ENCODE results near the gene CNN3.
"Not testable (repeated sequence)": the region's sequence is repeated elsewhere in the genome, so short reads cannot be mapped to it uniquely, and the experiment has no call there.

CNN3 gene

DNA sequence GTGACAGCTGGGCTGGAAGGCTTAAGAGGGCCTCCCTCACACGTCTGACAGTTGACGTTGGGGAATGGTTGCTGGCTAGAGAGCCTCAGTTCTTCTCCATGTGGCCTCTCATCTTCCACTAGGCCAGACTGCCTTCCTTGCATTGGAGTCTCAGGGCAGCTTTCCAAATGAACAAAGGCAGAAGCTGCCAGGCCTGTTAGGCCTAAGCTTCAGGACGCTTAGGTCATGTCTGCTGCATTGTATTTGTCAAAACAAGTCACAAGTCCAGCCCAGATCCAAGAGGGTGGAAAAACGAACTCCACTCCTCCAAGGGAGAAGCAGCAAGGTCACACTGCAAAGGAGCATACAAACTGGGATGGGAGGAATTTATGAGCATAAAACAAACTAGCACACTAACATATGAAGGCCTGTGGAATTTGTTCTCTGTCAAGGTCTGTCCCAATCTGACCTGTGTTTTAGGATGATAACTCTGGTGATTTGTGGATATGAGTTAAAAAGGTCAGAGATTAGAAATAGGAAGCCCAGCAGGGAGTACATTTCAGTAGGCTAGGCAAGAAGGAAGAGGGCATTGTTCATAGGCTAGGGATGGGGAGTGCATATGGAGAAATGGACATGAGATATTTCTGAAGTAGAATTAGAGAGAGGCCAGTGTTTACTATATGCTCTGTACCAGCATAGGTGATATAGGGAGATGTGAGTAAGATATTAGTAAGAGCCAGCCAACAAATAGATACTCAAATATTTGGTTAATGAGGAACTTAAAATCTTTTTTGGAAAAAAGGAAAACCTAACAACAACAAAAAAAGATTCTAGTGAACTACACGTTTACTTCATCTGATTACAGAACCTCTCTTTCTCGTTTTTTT, 29.1 kb upstream of the CNN3 start:
- H3K4me3 Mint-ChIP-seq = no peak overlapping the region
- H3K36me3 Mint-ChIP-seq (ENCODE audit: low read depth) = no peaks in the 10 kb centered on the region
- H3K27me3 Mint-ChIP-seq (ENCODE audit: low read depth) = no peaks in the 10 kb centered on the region
- no peaks in the 10 kb centered on the region for H3K4me1 Mint-ChIP-seq (ENCODE audit: low read depth)
- H3K9me3 Mint-ChIP-seq = no peaks in the 10 kb centered on the region
- no peak overlapping the region for H3K27ac Mint-ChIP-seq
- no peak for DNase-seq (ENCODE audit: low spot score)

DNA sequence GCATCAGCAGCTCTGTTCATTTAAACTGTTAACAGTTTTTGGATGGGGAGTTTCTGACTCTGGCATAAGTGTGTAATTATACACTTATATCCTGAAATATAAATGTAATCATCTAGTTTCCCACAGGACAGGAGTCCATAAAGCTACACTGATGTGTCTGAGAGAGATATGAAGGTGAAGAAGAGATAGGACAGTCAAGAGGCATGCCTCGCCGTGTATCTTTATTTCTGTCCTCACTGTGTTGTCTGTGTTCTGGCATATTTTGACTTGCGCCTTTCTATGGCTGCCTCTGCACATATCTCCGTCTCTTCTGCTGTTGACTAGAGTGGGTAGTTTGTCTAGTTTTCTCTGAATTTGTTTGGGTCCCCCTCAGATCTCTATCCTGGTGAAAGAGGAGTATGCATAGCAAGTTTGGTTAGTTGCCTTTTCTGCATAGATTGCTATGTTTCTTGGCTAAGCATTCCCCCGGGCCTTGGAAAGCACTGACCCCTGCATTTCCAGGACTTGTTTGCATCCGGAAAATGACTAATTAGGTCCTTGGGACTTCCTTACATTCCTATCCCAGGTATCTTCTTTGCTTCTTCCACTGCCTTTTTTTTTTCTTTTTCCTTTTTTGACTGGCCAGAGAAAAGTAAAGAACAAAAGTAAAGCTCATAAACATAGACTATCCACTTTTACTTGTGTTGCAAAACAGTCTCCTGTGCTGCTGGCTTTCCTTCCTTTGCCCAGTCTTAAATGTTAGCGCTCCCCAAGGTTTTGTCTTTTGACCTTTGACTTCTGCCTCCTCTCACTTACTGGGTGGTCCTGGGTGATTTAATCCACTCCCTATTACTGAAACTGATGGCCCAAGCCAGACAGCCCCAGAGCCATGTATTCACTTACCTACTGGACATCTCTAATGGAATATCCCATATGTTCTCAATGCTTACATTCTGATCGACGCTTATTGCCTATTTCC, 27.6 kb upstream of the CNN3 start:
- Mint-ChIP-seq H3K27ac (no peak overlapping the region), H3K4me3 (no peak overlapping the region), H3K4me1 (ENCODE audit: low read depth) (no peaks in the 10 kb centered on the region), H3K9me3 (no peaks in the 10 kb centered on the region), H3K27me3 (ENCODE audit: low read depth) (no peaks in the 10 kb centered on the region), H3K36me3 (ENCODE audit: low read depth) (no peaks in the 10 kb centered on the region)
- DNase-seq (ENCODE audit: low spot score) = no peak

DNA sequence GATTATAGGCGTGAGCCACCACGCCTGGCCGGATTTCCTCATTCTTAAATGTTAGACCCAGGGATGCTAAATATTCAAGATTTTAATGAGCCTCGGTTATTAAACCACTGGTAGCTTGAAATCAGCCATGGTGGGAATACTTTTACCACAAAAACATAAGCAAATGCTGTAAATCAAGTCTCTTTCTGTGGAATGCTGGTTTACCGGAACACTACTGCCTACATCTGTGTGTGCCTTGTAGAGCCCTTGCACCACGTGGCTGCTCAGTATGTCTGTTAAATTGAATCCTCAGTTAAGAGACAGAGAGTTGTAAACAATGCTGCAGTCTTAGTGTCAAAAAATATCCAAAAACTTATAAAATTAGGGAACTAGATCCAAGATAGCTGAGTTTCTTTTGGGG, 26.8 kb upstream of the CNN3 start:
- Mint-ChIP-seq H3K4me3 (no peak overlapping the region), H3K4me1 (ENCODE audit: low read depth) (no peaks in the 10 kb centered on the region), H3K27me3 (ENCODE audit: low read depth) (no peaks in the 10 kb centered on the region), H3K9me3 (no peaks in the 10 kb centered on the region), H3K36me3 (ENCODE audit: low read depth) (no peaks in the 10 kb centered on the region), H3K27ac (no peak overlapping the region)
- no peak for DNase-seq (ENCODE audit: low spot score)

DNA sequence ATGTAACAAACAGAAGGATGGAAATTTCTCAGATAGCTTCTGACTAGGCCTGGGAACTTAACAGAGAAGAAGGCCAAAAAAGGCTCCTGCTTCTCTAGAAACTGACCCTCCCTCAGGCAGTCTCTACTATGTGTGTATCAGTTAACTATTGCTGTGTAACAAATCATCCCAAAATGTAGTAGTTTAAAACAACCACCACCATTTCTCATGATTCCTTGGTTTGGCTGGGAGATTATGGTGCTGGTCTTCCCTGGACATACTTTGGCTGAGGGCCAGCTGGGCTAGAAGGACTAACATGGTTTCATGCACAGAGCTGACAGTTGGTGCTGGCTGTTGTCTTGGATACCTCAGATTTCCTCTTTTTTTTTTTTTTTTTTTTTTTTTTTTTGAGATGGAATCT, 26.2 kb upstream of the CNN3 start:
- Mint-ChIP-seq H3K27me3 (ENCODE audit: low read depth) (no peaks in the 10 kb centered on the region), H3K4me3 (no peak overlapping the region), H3K9me3 (no peaks in the 10 kb centered on the region), H3K27ac (no peak overlapping the region), H3K4me1 (ENCODE audit: low read depth) (no peaks in the 10 kb centered on the region), H3K36me3 (ENCODE audit: low read depth) (no peaks in the 10 kb centered on the region)
- DNase-seq (ENCODE audit: low spot score) = no peak

DNA sequence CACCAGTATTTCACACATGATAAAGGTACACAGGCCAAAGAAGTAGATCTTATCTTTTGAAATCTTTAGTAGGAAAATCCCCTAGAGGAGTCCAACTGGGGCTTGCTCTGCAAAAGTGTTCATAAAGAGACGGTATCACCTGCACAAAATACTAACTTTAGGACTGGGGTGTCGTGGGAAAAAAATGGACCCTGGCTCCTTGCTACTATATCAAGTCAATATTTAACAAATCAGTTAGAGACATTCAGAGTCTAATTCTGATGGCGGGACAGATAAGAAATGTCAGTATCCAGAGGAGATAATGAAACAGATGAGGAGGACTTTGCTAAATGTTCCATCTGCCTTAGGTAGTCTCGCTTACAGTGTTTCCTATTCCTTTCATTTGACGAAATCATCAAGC, 25.6 kb upstream of the CNN3 start:
- Mint-ChIP-seq H3K4me3 (no peak overlapping the region), H3K27me3 (ENCODE audit: low read depth) (no peaks in the 10 kb centered on the region), H3K36me3 (ENCODE audit: low read depth) (no peaks in the 10 kb centered on the region), H3K4me1 (ENCODE audit: low read depth) (no peaks in the 10 kb centered on the region), H3K9me3 (no peaks in the 10 kb centered on the region), H3K27ac (no peak overlapping the region)
- DNase-seq (ENCODE audit: low spot score) = no peak

DNA sequence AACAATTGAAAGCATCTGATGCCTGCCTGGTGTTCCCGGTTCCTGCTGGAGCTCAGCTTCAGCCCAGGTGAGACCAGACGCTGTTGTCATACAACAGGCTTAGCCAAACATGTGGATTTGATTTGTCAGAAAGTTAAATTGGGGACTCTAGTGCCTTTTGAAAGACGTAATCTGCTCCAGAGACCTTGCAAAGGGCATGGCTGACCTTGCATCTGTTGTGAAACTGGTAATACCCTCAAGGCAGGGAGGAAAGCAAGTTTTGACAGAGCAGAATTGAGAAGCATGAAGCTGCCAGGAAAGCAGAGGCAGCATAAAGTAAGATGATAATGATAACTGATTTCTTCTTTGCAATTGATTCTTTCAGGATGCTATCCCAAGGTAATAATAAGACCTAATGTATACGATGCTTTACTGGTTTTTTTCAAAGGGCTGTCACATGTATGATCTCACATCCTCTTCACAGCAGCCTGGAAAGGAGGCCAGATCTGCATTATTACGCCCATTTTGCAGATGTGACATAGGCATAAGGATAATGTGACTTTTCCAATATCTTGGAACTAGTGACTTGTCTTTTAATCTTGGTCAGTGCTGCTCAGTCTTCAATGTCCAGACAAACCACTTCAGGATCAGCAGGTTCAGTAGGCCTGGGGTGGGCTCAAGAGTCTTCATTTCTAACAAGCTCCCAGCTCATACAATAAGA, 24.7 kb upstream of the CNN3 start:
- DNase-seq (ENCODE audit: low spot score) = no peak
- Mint-ChIP-seq H3K4me3 (no peak overlapping the region), H3K27ac (no peak overlapping the region), H3K27me3 (ENCODE audit: low read depth) (no peaks in the 10 kb centered on the region), H3K4me1 (ENCODE audit: low read depth) (no peaks in the 10 kb centered on the region), H3K9me3 (no peaks in the 10 kb centered on the region), H3K36me3 (ENCODE audit: low read depth) (no peaks in the 10 kb centered on the region)

DNA sequence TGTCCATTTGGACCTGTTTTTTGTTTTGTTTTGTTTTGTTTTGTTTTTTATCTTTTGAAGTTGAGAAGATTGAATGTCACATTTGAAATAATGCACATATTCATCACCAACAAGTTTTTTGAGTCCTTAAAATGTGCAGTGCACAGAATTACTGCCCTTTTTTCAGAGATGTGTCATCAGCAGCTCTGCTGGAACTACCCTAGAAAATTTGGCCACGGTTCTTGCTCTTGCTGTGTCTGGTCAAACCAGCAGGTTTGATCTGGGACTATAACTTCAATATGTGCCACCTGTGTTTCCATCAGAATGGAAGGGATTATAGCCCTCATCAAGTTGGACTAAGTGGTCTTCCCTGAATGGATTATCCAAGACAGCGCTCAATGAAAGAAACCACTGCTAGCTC, 24.1 kb upstream of the CNN3 start:
- H3K36me3 Mint-ChIP-seq (ENCODE audit: low read depth) = no peaks in the 10 kb centered on the region
- H3K4me3 Mint-ChIP-seq = no peak overlapping the region
- H3K27me3 Mint-ChIP-seq (ENCODE audit: low read depth) = no peaks in the 10 kb centered on the region
- no peak overlapping the region for H3K27ac Mint-ChIP-seq
- no peaks in the 10 kb centered on the region for H3K4me1 Mint-ChIP-seq (ENCODE audit: low read depth)
- no peak for DNase-seq (ENCODE audit: low spot score)
- H3K9me3 Mint-ChIP-seq = no peaks in the 10 kb centered on the region

DNA sequence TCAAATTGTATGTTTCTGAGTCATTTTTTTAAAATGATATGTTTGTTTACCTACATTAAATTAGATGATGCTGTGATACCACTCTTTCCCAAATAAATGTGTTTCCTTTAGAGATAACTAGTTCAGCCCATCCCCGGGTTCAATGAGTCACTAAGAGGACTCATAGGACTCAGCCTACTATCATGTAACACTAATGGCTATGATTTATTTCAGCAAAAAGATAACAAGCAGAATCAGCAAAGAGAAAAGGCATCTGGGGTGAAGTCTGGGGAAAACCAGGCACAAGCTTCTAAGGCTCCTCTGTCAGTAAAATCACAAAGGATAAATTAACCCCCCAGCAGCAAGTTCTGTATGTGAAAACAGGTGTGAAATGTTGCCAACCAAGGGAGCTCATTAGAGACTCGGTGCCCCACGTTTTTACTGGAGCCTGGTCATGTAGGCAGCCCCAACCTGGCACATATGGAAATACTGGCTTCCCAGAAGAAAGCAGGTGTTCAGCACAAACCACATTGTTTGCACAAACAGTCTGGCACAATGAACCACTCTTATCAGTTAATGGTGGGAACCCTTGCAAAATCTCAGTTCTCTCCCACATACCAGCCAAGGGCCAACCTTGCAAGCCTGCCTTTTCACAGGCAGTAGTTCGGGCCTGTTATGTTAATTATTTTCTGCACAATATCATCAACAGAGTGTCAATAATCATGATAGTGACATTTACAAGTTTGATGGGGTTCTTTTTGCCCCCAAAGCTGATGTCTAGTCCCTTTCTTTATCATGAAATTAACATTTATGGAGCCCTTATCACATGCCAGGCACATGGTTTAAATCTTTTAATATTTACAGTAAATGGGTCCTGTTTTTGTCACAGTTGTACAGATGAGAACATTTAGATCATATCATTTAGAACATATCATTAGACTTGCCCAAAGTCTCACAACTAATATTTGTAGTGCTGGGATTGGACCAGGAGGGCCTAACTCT, 23.1 kb upstream of the CNN3 start:
- H3K27ac Mint-ChIP-seq = no peak overlapping the region
- no peaks in the 10 kb centered on the region for H3K4me1 Mint-ChIP-seq (ENCODE audit: low read depth)
- no peaks in the 10 kb centered on the region for H3K36me3 Mint-ChIP-seq (ENCODE audit: low read depth)
- H3K9me3 Mint-ChIP-seq = no peaks in the 10 kb centered on the region
- no peak for DNase-seq (ENCODE audit: low spot score)
- H3K4me3 Mint-ChIP-seq = no peak overlapping the region
- no peaks in the 10 kb centered on the region for H3K27me3 Mint-ChIP-seq (ENCODE audit: low read depth)

DNA sequence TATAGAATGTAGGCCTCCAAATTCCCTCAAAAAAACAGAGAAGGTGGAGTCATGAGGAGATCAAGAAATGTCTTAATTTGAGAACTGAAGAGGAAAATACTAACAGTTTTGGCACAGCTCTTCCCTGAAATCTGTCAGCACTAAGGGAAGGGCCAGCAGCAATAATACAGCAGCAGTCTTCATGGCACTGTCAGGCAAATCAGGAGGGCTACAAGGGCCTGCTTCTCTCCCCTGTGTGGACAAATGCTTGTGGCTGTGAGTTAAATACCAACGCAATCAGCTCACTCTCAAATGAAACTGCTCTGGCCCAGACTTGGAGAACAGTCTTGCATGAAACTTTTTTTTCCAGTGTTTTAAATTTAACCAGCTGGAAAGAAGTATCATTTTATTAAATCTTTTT, 20.5 kb upstream of the CNN3 start:
- H3K4me1 Mint-ChIP-seq (ENCODE audit: low read depth) = no peaks in the 10 kb centered on the region
- H3K4me3 Mint-ChIP-seq = no peak overlapping the region
- no peaks in the 10 kb centered on the region for H3K9me3 Mint-ChIP-seq
- DNase-seq (ENCODE audit: low spot score) = no peak
- no peak overlapping the region for H3K27ac Mint-ChIP-seq
- peaks cover 9% of the 10 kb centered on the region for H3K27me3 Mint-ChIP-seq (ENCODE audit: low read depth)
- no peaks in the 10 kb centered on the region for H3K36me3 Mint-ChIP-seq (ENCODE audit: low read depth)

DNA sequence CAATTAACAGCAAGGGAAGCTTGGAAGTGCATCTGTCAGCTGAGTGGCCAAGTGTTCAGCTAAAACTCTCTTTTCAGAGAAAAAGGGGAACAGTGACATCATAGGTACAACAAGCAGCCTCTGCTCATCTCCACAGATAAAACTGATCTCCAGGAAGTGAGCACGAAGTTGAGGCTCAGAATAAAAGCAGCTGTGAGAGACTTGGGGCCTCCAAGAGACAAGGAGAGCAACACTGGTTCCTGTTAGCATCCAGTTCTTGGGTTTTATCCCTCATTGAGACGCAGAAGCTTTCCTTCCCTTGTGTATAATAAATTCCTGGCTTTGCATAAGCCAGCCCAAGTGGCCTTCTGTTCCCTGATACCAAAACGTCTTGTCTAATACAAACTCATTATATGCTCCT, 20.0 kb upstream of the CNN3 start:
- H3K27ac Mint-ChIP-seq = no peak overlapping the region
- no peak overlapping the region for H3K4me3 Mint-ChIP-seq
- H3K36me3 Mint-ChIP-seq (ENCODE audit: low read depth) = no peaks in the 10 kb centered on the region
- H3K4me1 Mint-ChIP-seq (ENCODE audit: low read depth) = no peaks in the 10 kb centered on the region
- DNase-seq (ENCODE audit: low spot score) = no peak
- H3K27me3 Mint-ChIP-seq (ENCODE audit: low read depth) = peaks cover 9% of the 10 kb centered on the region
- H3K9me3 Mint-ChIP-seq = no peaks in the 10 kb centered on the region

DNA sequence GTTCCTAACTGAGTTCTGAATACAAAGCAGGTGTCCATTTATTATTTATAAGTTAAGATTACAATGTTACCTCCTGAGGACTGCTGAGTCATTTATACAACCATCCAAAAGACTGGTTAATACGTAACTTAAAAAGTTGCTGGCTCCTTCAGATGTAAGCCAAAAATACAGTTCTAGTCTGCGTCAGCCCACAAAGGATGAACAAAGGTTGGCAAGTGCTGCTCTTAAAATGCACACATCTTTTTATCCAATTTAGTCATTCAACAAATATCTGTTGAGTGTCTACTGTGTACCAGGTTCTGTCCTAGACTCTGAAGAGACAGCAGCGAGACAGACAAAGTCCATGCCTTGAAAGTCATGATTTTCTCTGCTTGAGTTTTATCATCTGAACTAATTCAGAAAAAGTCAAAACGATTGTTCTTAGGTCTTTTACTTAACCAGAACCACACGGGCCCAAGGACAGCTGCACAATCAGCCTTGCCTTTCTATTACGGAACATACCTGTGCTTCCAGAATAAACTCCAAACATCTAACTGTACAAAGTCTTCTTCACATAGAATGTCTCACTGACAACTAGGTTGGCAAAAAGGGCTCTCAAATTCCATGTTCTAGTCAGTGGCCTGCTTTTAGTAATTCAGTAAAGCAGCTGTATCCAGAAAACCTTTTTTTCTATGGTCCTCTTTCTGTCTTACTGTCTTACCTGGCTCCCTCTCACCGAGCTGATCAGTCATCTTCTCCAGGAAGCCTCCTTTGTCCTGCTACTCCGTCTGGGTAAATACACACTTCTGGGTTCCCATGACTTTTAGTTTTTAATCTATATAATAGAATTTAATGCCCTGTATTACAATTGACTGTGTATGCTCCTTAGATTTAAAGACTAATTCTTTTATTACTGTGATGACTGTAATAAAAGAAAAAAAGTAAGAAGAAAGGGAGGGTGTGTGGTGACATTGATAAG, 15.5 kb upstream of the CNN3 start:
- no peaks in the 10 kb centered on the region for H3K4me1 Mint-ChIP-seq (ENCODE audit: low read depth)
- peaks cover 12% of the 10 kb centered on the region for H3K27me3 Mint-ChIP-seq (ENCODE audit: low read depth)
- H3K27ac Mint-ChIP-seq = no peak overlapping the region
- no peak overlapping the region for H3K4me3 Mint-ChIP-seq
- H3K36me3 Mint-ChIP-seq (ENCODE audit: low read depth) = no peaks in the 10 kb centered on the region
- no peak for DNase-seq (ENCODE audit: low spot score)
- H3K9me3 Mint-ChIP-seq = no peaks in the 10 kb centered on the region

DNA sequence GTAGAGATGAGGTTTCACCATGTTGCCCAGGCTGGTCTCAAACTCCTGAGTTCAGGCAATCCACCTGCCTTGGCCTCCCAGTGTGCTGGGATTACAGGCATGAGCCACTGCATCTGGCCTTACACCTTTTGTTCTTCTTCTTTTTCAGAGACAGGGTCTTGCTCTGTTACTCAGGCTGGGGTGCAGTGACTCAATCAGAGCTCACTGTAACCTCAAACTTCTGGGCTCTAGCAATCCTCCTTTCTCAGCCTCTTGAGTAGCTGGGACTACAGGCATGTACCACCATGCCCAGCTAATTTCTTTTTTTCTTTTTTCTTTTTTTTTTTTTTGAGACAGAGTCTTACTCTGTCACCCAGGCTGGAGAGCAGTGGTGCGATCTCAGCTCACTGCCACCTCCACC, 14.6 kb upstream of the CNN3 start:
- H3K4me3 Mint-ChIP-seq; H3K36me3 Mint-ChIP-seq (ENCODE audit: low read depth); H3K27ac Mint-ChIP-seq; H3K4me1 Mint-ChIP-seq (ENCODE audit: low read depth); DNase-seq (ENCODE audit: low spot score); H3K9me3 Mint-ChIP-seq: not testable (repeated sequence)
- H3K27me3 Mint-ChIP-seq (ENCODE audit: low read depth) = peaks cover 12% of the 10 kb centered on the region
